ENCODE results near the gene C1QL2. TPM values are rescaled to one million over a fixed set of nuclear protein-coding genes. Genes with fewer than 3 reads are reported as not detected.

The C1QL2 gene
- total RNA-seq, 1 donor from 2014 or later, result not detected

- peaks cover 8% of the 10 kb centered on the region for H3K9me3 Mint-ChIP-seq
- no peak for ATAC-seq (ENCODE audit: low read depth)
- H3K4me3 Mint-ChIP-seq, result no peak overlapping the region
- no peak for DNase-seq
- no peaks in the 10 kb centered on the region for H3K36me3 Mint-ChIP-seq (ENCODE audit: low read depth)
- no peak overlapping the region for H3K27ac Mint-ChIP-seq
- H3K27me3 Mint-ChIP-seq, result peaks cover 2% of the 10 kb centered on the region
- intact Hi-C loops (cut with micrococcal nuclease), result no loop called here
- TF ChIP-seq CTCF (IDR thresholded peaks at IDR 0.05), result no peak
- POLR2A ChIA-PET, result no interaction called here
- no peaks in the 10 kb centered on the region for H3K4me1 Mint-ChIP-seq
- CTCF ChIA-PET, result no interaction called here
These were observed 52.2 kb downstream of the C1QL2 start for GRCh38 chr2:119106301-119106897.

Other genes starting within 250 kb of the C1QL2 start
- not detected in 2 replicates for gene MARCO, start 216.6 kb downstream of the C1QL2 start, total RNA-seq
- gene STEAP3, start 65.1 kb upstream of the C1QL2 start, total RNA-seq, result 1.1 and 1.2 TPM in 2 replicates
- 10.0 and 11.0 TPM in 2 replicates for gene C2orf76, start 208.1 kb upstream of the C1QL2 start, total RNA-seq
- gene DBI, start 208.2 kb upstream of the C1QL2 start, total RNA-seq, result 112 TPM in 2 replicates

Data from activated B cell treated with CpG ODN at 0.5 μM for 24 hours (primary cell).